A673 (cell line): Measurements from ENCODE around the gene PSMA1. TPM values are rescaled to one million over a fixed set of nuclear protein-coding genes. Genes with fewer than 3 reads are reported as not detected.

Experiments used
- BruUV-seq: library from RNA; stranded (reverse); fragments of 400-500 nt; replicated peaks from 2 replicates; lab custom pipeline; 2021; lab: Mats Ljungman, UMichigan
- CTCF ChIA-PET: fragments of 300-600 bp; sonication (Branson Sonifier 250); formaldehyde crosslinking; loops from one replicate; lab custom pipeline; 2022; ENCODE audit warnings: antibody characterized with exemption; lab: Charles Lee
- POLR2A ChIA-PET: fragments of 300-600 bp; sonication (Branson Sonifier 250); formaldehyde crosslinking; loops from one replicate; lab custom pipeline; 2022; ENCODE audit warnings: antibody characterized with exemption; ENCODE audit not compliant: low non-redundant PET; lab: Charles Lee
- DNase-seq: peaks from one replicate; pipeline ENCODE4 v3.0.0-alpha.2; 2015; ENCODE audit warnings: low spot score
- H3K27ac ChIP-seq: fragments of 200-600 bp; sonication (generic); 2 replicates; pipeline ENCODE4 v1.5.1; 2016; ENCODE audit warnings: mixed run types, low read depth, mild to moderate bottlenecking, mixed read lengths, antibody characterized with exemption, low read length; ENCODE audit not compliant: poor library complexity, severe bottlenecking
- H3K27me3 ChIP-seq: fragments of 200-600 bp; sonication (generic); replicated peaks from 2 replicates; pipeline ENCODE4 v1.6.1; 2017; ENCODE audit warnings: mixed run types, low read depth, mild to moderate bottlenecking, mixed read lengths, antibody characterized with exemption, low read length; ENCODE audit not compliant: insufficient read depth, poor library complexity
- H3K36me3 ChIP-seq: fragments of 200-600 bp; sonication (generic); 2 replicates; pipeline ENCODE4 v1.6.1; 2016; ENCODE audit warnings: mixed run types, mild to moderate bottlenecking, mixed read lengths, antibody characterized with exemption, low read length; ENCODE audit not compliant: insufficient read depth, poor library complexity, severe bottlenecking
- H3K4me1 ChIP-seq: fragments of 200-600 bp; sonication (generic); 2 replicates; pipeline ENCODE4 v1.6.1; 2017; ENCODE audit warnings: mixed run types, mild to moderate bottlenecking, mixed read lengths, antibody characterized with exemption, low read length; ENCODE audit not compliant: insufficient read depth, poor library complexity, severe bottlenecking
- H3K4me3 ChIP-seq: fragments of 200-600 bp; sonication (generic); 2 replicates; pipeline ENCODE4 v1.5.1; 2016; ENCODE audit warnings: low read depth, mixed run types, mild to moderate bottlenecking, mixed read lengths, low read length; ENCODE audit not compliant: poor library complexity, severe bottlenecking
- H3K9me3 ChIP-seq: fragments of 200-600 bp; sonication (generic); 2 replicates; pipeline ENCODE4 v1.6.1; 2016; ENCODE audit warnings: mixed run types, low read depth, mild to moderate bottlenecking, mixed read lengths, antibody characterized with exemption, low read length; ENCODE audit not compliant: poor library complexity, severe bottlenecking
- CTCF ChIP-seq: fragments of 300-800, 200-600 bp; sonication (generic); conservative IDR thresholded peaks from 2 replicates; pipeline ENCODE4 v1.5.1; 2017; ENCODE audit warnings: low read depth, mild to moderate bottlenecking, antibody characterized with exemption, low read length, moderate library complexity, mixed read lengths
- EZH2 ChIP-seq: fragments of 200-600 bp; sonication (generic); IDR thresholded peaks from 2 replicates; pipeline ENCODE4 v1.6.1; 2017; ENCODE audit warnings: borderline replicate concordance, low read depth, mild to moderate bottlenecking, mixed read lengths, antibody characterized with exemption, low read length; ENCODE audit not compliant: poor library complexity, severe bottlenecking
- intact Hi-C: fragments of 100-400 bp; cut with micrococcal nuclease; formaldehyde crosslinking; loops from one replicate; pipeline ENCODE4 v1.10.0; 2022; ENCODE audit not compliant: unreplicated experiment
- total RNA-seq: library from RNA; stranded (reverse); gene quantifications from 2 replicates; pipeline ENCODE4 v1.2.3, GENCODE V29; 2021

PSMA1 gene
- total RNA-seq, 1 experiment from 2014 or later = 267 TPM

GRCh38 chr11:14566331-14567063, 46.3 kb upstream of the PSMA1 start:
- H3K9me3 ChIP-seq = no peaks in the 10 kb centered on the region
- CTCF ChIA-PET = no interaction called here
- DNase-seq = no peak
- H3K27ac ChIP-seq = no peak overlapping the region
- no peak for TF ChIP-seq CTCF
- TF ChIP-seq EZH2 = no peak
- H3K36me3 ChIP-seq = no peaks in the 10 kb centered on the region
- BruUV-seq = no TSS peak
- intact Hi-C loops = no loop called here
- H3K27me3 ChIP-seq = no peaks in the 10 kb centered on the region
- POLR2A ChIA-PET = no interaction called here
- H3K4me1 ChIP-seq = no peaks in the 10 kb centered on the region
- no peak overlapping the region for H3K4me3 ChIP-seq

- intact Hi-C loops = no loop called here
- no peak overlapping the region for H3K4me3 ChIP-seq
- BruUV-seq = no TSS peak
- H3K27ac ChIP-seq = no peak overlapping the region
- POLR2A ChIA-PET = no interaction called here
- no peak for DNase-seq
- H3K4me1 ChIP-seq = no peaks in the 10 kb centered on the region
- TF ChIP-seq CTCF (no peak), EZH2 (no peak)
- CTCF ChIA-PET = no interaction called here
- H3K27me3 ChIP-seq = no peaks in the 10 kb centered on the region
- no peaks in the 10 kb centered on the region for H3K9me3 ChIP-seq
- no peaks in the 10 kb centered on the region for H3K36me3 ChIP-seq
These were observed 45.7 kb upstream of the PSMA1 start for GRCh38 chr11:14565845-14566244.

GRCh38 chr11:14555818-14556217, 35.6 kb upstream of the PSMA1 start:
- ChIA-PET POLR2A (no interaction called here), CTCF (no interaction called here)
- H3K27me3 ChIP-seq = peaks cover 5% of the 10 kb centered on the region
- H3K4me1 ChIP-seq = no peaks in the 10 kb centered on the region
- intact Hi-C loops = no loop called here
- no peak overlapping the region for H3K4me3 ChIP-seq
- no TSS peak for BruUV-seq
- H3K27ac ChIP-seq = no peak overlapping the region
- no peaks in the 10 kb centered on the region for H3K36me3 ChIP-seq
- no peak for DNase-seq
- no peaks in the 10 kb centered on the region for H3K9me3 ChIP-seq
- no peak for TF ChIP-seq EZH2
- no peak for TF ChIP-seq CTCF
